Measurements from ENCODE around the gene FAF1.

Gene FAF1

DNA sequence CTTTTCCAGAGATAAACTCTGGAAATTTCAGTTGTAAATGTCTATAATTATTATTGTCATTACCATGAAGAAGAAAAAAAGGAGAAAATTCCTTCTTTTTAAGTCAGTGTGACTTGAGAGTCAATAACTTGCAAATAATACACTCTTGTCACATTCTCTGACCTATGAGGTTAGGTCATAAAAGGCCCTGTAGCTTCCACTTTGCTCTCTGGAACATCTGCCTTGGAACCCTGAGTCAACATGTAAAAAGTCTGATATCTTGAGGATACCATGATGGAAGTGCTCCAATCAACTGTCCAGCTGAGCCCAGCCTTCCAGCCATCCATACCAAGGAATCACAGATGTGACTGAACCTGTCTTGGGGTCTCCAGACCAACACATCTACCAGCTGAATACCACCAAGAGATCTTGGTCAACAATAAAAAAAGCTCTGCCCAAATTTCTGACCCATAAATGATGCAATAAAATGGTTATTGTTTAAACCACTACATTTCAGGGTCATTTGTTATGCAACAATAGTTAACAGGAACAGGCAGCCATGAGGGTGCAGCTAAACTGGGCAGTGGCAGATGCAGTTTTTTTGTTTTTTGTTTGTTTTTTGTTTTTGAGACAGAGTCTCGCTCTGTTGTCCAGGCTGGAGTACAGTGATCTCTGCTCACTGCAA is 547.1 kb downstream of the FAF1 start:
- POLR2A ChIA-PET = no interaction called here

DNA sequence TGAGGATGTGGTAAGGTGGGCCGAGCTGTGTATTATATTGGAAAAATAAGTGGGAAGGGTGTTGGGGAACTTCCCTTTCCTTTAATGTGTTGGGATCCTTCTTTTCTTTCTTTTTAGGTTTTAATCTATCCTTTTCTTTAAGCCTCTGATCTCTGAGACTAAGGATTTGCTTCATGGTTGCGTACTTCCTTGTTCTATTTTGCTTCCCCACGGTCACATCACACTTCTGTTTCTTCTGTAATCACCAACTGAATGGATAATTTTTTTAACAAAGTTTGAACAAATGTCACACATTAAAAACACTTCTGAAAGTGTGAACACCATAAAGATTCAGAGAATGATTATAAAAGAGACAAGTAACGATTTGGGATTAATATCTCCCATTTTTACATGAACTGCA is 554.3 kb downstream of the FAF1 start:
- no peak overlapping the region for H3K4me3 ChIP-seq (ENCODE audit: low read depth, low read length)
- H3K36me3 ChIP-seq (ENCODE audit: control insufficient read depth in 2 of 2, insufficient read depth in 1 of 2, low read length in 2 of 2) = no peaks in the 10 kb centered on the region
- CTCF ChIA-PET = no interaction called here
- TF ChIP-seq SETDB1 (IDR thresholded peaks at IDR 0.05; ENCODE audit: insufficient read length, low read length) (no peak), KLF16 (tag by site-specific recombination; IDR thresholded peaks at IDR 0.05) (no peak), WT1 (tag by site-specific recombination; IDR thresholded peaks at IDR 0.05) (no peak), ZNF37A (tag by site-specific recombination; IDR thresholded peaks at IDR 0.05) (no peak), ZBTB21 (tag by site-specific recombination; IDR thresholded peaks at IDR 0.05) (no peak), ZNF324 (tag by site-specific recombination; IDR thresholded peaks at IDR 0.05) (no peak), SP7 (tag by site-specific recombination; IDR thresholded peaks at IDR 0.05) (no peak), ZNF174 (tag by site-specific recombination; IDR thresholded peaks at IDR 0.05) (no peak)
- TF ChIP-seq, protein P1, sequence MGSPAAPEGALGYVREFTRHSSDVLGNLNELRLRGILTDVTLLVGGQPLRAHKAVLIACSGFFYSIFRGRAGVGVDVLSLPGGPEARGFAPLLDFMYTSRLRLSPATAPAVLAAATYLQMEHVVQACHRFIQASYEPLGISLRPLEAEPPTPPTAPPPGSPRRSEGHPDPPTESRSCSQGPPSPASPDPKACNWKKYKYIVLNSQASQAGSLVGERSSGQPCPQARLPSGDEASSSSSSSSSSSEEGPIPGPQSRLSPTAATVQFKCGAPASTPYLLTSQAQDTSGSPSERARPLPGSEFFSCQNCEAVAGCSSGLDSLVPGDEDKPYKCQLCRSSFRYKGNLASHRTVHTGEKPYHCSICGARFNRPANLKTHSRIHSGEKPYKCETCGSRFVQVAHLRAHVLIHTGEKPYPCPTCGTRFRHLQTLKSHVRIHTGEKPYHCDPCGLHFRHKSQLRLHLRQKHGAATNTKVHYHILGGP (tag by site-specific recombination; IDR thresholded peaks at IDR 0.05) = no peak
- TF ChIP-seq, protein P2, sequence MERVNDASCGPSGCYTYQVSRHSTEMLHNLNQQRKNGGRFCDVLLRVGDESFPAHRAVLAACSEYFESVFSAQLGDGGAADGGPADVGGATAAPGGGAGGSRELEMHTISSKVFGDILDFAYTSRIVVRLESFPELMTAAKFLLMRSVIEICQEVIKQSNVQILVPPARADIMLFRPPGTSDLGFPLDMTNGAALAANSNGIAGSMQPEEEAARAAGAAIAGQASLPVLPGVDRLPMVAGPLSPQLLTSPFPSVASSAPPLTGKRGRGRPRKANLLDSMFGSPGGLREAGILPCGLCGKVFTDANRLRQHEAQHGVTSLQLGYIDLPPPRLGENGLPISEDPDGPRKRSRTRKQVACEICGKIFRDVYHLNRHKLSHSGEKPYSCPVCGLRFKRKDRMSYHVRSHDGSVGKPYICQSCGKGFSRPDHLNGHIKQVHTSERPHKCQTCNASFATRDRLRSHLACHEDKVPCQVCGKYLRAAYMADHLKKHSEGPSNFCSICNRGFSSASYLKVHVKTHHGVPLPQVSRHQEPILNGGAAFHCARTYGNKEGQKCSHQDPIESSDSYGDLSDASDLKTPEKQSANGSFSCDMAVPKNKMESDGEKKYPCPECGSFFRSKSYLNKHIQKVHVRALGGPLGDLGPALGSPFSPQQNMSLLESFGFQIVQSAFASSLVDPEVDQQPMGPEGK (tag by site-specific recombination; IDR thresholded peaks at IDR 0.05) = no peak
- TF ChIP-seq, protein P3, sequence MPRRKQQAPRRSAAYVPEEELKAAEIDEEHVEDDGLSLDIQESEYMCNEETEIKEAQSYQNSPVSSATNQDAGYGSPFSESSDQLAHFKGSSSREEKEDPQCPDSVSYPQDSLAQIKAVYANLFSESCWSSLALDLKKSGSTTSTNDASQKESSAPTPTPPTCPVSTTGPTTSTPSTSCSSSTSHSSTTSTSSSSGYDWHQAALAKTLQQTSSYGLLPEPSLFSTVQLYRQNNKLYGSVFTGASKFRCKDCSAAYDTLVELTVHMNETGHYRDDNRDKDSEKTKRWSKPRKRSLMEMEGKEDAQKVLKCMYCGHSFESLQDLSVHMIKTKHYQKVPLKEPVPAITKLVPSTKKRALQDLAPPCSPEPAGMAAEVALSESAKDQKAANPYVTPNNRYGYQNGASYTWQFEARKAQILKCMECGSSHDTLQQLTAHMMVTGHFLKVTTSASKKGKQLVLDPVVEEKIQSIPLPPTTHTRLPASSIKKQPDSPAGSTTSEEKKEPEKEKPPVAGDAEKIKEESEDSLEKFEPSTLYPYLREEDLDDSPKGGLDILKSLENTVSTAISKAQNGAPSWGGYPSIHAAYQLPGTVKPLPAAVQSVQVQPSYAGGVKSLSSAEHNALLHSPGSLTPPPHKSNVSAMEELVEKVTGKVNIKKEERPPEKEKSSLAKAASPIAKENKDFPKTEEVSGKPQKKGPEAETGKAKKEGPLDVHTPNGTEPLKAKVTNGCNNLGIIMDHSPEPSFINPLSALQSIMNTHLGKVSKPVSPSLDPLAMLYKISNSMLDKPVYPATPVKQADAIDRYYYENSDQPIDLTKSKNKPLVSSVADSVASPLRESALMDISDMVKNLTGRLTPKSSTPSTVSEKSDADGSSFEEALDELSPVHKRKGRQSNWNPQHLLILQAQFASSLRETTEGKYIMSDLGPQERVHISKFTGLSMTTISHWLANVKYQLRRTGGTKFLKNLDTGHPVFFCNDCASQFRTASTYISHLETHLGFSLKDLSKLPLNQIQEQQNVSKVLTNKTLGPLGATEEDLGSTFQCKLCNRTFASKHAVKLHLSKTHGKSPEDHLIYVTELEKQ (tag by site-specific recombination; IDR thresholded peaks at IDR 0.05; ENCODE audit: borderline replicate concordance) = no peak
- H3K4me1 ChIP-seq (ENCODE audit: control insufficient read depth, insufficient read depth, low read length) = no peaks in the 10 kb centered on the region
- no peaks in the 10 kb centered on the region for H3K9me3 ChIP-seq (ENCODE audit: control insufficient read depth, insufficient read depth, low read depth, low read length)
- no peak overlapping the region for H3K27ac ChIP-seq (ENCODE audit: extremely low read depth, low read depth, low read length)
- POLR2A ChIA-PET = no interaction called here

More for the DNA sequence above, 547.1 kb downstream of the FAF1 start:
- no peaks in the 10 kb centered on the region for H3K9me3 ChIP-seq (ENCODE audit: control insufficient read depth, insufficient read depth, low read depth, low read length)
- H3K36me3 ChIP-seq (ENCODE audit: control insufficient read depth in 2 of 2, insufficient read depth in 1 of 2, low read length in 2 of 2) = no peaks in the 10 kb centered on the region
- no peak overlapping the region for H3K27ac ChIP-seq (ENCODE audit: extremely low read depth, low read depth, low read length)
- CTCF ChIA-PET = interaction anchor here (0.6 kb wide), 1 partner anchor 22 kb away, joined by 3 read pairs; no protein-coding TSS in a partner anchor
- TF ChIP-seq ZNF350 (tag by site-specific recombination; IDR thresholded peaks at IDR 0.05) (peak; percentile 94), ZFP37 (tag by site-specific recombination; IDR thresholded peaks at IDR 0.05) (no peak), GLI2 (tag by site-specific recombination; IDR thresholded peaks at IDR 0.05; ENCODE audit: borderline replicate concordance, low read depth) (no peak), FEZF1 (tag by site-specific recombination; IDR thresholded peaks at IDR 0.05) (no peak)
- no peaks in the 10 kb centered on the region for H3K4me1 ChIP-seq (ENCODE audit: control insufficient read depth, insufficient read depth, low read length)
- H3K4me3 ChIP-seq (ENCODE audit: low read depth, low read length) = no peak overlapping the region

Measured in HEK293 (cell line).